Left ventricle myocardium inferior (tissue), 1 donor: ENCODE measurements around the gene BMP7. TPM values are rescaled to one million over a fixed set of nuclear protein-coding genes. Genes with fewer than 3 reads are reported as not detected.

Experiments used
- DNase-seq: peaks from one replicate; pipeline ENCODE4 v3.0.0-alpha.2; 2020
- H3K27ac ChIP-seq: fragments of 200-600 bp; replicated peaks from 2 replicates; pipeline ENCODE4 v1.8.0; 2021
- H3K27me3 ChIP-seq: fragments of 200-600 bp; 2 replicates; pipeline ENCODE4 v1.8.0; 2021; ENCODE audit warnings: low read depth
- H3K36me3 ChIP-seq: fragments of 200-600 bp; 2 replicates; pipeline ENCODE4 v1.8.0; 2021
- H3K4me1 ChIP-seq: fragments of 200-600 bp; 2 replicates; pipeline ENCODE4 v1.8.0; 2021
- H3K4me3 ChIP-seq: fragments of 200-600 bp; 2 replicates; pipeline ENCODE4 v1.8.0; 2021; ENCODE audit warnings: mild to moderate bottlenecking, moderate library complexity
- H3K9me3 ChIP-seq: fragments of 200-600 bp; replicated peaks from 2 replicates; pipeline ENCODE4 v1.8.0; 2021
- intact Hi-C: fragments of 100-400 bp; cut with micrococcal nuclease; formaldehyde crosslinking; loops from one replicate; pipeline ENCODE4 v1.11.0; 2022
- total RNA-seq: library from RNA; stranded (reverse); fragmentation: NEBNext Ultra II Directional; extraction: Animal tissue kit (Norgen Biotek cat#: 25700); gene quantifications from one replicate; pipeline ENCODE4 v1.2.1, GENCODE V29; 2021
- TF ChIP-seq, protein P1 (sequence below): fragments of 200-600 bp; IDR thresholded peaks from 2 replicates; pipeline ENCODE4 v1.8.0; 2021; ENCODE audit warnings: antibody characterized with exemption, mild to moderate bottlenecking, borderline replicate concordance
- donor health status: DM: no; HTN: yes; CAD: no; lungs with severe emphysema.

The BMP7 gene
- total RNA-seq, 1 donor from 2014 or later: 19.9 TPM

DNA sequence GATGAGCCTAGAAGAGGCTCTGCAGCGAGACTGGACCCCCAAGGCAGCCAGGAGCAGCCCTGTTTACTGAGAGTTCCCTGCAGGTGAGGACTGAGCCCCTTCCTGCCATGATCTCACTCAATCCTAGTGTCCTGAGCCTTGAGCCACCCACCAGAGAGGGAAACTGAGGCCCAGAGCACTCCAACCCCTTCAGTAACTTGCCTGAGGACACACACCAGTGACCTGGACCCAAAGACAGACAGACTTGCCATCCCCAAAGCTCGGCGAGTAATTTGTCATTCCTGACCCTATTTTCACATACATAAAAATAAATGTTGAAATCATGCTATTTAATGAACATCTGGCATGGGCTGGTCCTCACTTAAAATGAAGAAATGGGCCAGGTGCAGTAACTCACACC, 16.7 kb downstream of the BMP7 start:
- DNase-seq: no peak
- intact Hi-C loops: no loop called here
- Histone ChIP-seq H3K27me3 (peaks cover 41% of the 10 kb centered on the region), H3K9me3 (no peaks in the 10 kb centered on the region), H3K4me3 (no peak overlapping the region), H3K4me1 (peaks cover 20% of the 10 kb centered on the region), H3K27ac (no peak overlapping the region), H3K36me3 (no peaks in the 10 kb centered on the region)
- TF ChIP-seq, protein P1, sequence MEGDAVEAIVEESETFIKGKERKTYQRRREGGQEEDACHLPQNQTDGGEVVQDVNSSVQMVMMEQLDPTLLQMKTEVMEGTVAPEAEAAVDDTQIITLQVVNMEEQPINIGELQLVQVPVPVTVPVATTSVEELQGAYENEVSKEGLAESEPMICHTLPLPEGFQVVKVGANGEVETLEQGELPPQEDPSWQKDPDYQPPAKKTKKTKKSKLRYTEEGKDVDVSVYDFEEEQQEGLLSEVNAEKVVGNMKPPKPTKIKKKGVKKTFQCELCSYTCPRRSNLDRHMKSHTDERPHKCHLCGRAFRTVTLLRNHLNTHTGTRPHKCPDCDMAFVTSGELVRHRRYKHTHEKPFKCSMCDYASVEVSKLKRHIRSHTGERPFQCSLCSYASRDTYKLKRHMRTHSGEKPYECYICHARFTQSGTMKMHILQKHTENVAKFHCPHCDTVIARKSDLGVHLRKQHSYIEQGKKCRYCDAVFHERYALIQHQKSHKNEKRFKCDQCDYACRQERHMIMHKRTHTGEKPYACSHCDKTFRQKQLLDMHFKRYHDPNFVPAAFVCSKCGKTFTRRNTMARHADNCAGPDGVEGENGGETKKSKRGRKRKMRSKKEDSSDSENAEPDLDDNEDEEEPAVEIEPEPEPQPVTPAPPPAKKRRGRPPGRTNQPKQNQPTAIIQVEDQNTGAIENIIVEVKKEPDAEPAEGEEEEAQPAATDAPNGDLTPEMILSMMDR: no peak

DNA sequence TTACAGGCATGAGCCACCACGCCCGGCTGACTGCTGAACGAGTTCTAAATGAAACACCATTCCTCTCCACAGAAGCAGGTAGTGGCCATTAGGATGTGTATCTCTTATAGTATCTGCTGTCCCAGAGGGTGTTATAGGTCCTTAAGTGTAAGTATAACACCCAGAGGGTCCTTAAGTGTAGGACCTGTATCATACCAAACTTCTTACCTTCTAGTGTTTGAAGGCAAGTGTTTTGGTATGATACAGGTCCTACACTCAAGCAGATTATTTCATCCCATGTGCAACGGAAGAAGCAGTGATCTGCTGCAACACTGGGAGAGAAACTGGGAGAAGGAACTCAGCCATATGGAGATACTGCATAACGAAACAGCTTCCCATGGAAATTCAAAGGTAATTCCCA, 17.4 kb downstream of the BMP7 start:
- no peak for DNase-seq
- peaks cover 20% of the 10 kb centered on the region for H3K4me1 ChIP-seq
- TF ChIP-seq, protein P1: no peak
- peaks cover 34% of the 10 kb centered on the region for H3K27me3 ChIP-seq
- intact Hi-C loops: no loop called here
- H3K36me3 ChIP-seq: no peaks in the 10 kb centered on the region
- H3K27ac ChIP-seq: no peak overlapping the region
- no peak overlapping the region for H3K4me3 ChIP-seq
- H3K9me3 ChIP-seq: no peaks in the 10 kb centered on the region

- intact Hi-C loops: no loop called here
- no peak overlapping the region for H3K4me3 ChIP-seq
- TF ChIP-seq, protein P1: no peak
- no peaks in the 10 kb centered on the region for H3K36me3 ChIP-seq
- peaks cover 27% of the 10 kb centered on the region for H3K27me3 ChIP-seq
- H3K27ac ChIP-seq: no peak overlapping the region
- DNase-seq: no peak
- H3K4me1 ChIP-seq: peaks cover 20% of the 10 kb centered on the region
- H3K9me3 ChIP-seq: no peaks in the 10 kb centered on the region
These were observed 18.2 kb downstream of the BMP7 start for GRCh38 chr20:57248132-57248797.

DNA sequence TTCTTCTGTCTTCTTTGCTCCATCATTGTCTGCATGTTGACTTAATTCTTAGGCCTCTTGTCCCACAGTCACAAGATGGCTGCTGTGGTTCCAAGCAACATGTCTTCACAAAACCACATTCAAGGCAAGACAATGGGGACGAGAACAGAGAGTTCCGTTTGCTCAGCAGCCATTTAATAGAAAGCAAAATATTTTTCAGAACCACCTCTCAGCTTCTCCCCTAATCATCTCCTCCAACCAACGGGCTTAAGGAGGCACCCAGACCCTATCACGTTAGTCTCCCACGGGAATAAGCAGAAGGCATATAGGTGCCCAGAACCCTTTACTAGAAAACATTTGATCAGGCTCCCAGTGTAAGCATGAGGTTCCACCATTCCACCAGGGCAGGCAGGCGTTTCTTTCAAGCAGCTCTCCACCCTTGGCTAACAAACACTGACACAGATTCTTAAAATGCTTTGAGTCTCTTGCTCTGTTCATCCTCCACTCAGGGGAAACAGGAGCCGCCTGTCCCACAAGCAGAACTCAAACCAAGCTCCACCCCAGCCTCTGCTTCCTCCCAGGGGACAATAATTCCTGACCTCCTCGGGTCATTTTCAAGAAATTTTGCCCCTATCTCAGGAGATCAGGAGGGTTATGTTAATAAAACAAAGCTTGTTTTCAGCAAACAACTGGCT, 19.0 kb downstream of the BMP7 start:
- H3K9me3 ChIP-seq: no peaks in the 10 kb centered on the region
- TF ChIP-seq, protein P1: no peak
- H3K36me3 ChIP-seq: no peaks in the 10 kb centered on the region
- intact Hi-C loops: no loop called here
- H3K4me1 ChIP-seq: peaks cover 20% of the 10 kb centered on the region
- H3K4me3 ChIP-seq: no peak overlapping the region
- no peak for DNase-seq
- H3K27me3 ChIP-seq: peaks cover 27% of the 10 kb centered on the region
- H3K27ac ChIP-seq: peak overlapping the region; percentile 15

- Histone ChIP-seq H3K9me3 (no peaks in the 10 kb centered on the region), H3K4me1 (peaks cover 17% of the 10 kb centered on the region), H3K27me3 (peaks cover 14% of the 10 kb centered on the region), H3K27ac (no peak overlapping the region), H3K36me3 (no peaks in the 10 kb centered on the region), H3K4me3 (no peak overlapping the region)
- TF ChIP-seq, protein P1: no peak
- intact Hi-C loops: no loop called here
- DNase-seq: no peak
These were observed 20.4 kb downstream of the BMP7 start for GRCh38 chr20:57245997-57246396.
